HG02973 (cell line): ENCODE data around the gene CROT.
A peak's percentile ranks its signal among the peaks of the same experiment; 100 is the strongest.

Experiments
- ATAC-seq: cut with Tn5 transposase; IDR thresholded peaks from one replicate; pipeline ENCODE4 v1.9.1; 2021; ENCODE audit warnings: moderate library complexity; ENCODE audit not compliant: unreplicated experiment

The CROT gene

GRCh38 chr7:87413029-87413428 lies 67.6 kb downstream of the CROT start:
- no peak for ATAC-seq

- no peak for ATAC-seq
These were observed 68.7 kb downstream of the CROT start for GRCh38 chr7:87413951-87414793.

- ATAC-seq = no peak
These were observed 69.3 kb downstream of the CROT start for GRCh38 chr7:87414794-87415188.

GRCh38 chr7:87416682-87417587 lies 71.5 kb downstream of the CROT start:
- peak; percentile 81 for ATAC-seq

DNA sequence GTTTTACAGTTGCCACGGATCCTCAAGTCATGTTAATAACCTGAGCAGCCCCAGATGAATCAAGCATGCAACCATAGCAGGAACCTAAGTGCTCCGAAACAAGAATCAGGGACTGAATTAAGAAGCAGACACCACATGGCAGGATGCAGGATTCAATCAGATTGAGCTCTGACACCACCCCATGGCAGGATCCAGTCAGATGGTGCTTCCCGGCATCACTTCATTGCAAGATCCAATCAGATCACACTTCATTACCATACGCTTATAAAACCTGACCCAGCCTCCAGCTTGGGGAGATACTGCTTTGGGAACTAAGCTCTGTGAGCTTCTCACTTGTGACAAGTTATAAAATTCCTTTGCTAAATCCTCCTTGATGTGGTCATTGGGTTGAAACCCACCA lies 74.7 kb downstream of the CROT start:
- ATAC-seq = no peak

DNA sequence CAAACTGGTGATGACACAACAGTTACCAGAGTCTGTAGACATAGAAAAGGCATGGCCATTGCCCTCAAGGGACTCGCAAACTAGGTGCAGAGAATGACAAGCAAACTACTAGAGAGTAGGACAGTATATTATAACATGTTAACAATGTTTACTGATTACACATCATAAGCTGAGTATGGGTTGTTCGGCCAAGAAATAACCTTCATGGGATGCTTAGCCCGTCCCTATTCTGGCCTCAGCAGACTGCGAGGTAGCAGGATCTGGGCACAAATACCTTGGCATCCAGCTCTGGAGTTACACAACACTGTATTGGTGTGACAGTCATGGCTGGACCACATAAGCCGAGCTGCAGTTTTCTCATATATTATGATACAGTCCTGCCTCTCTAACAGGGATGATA lies 78.6 kb downstream of the CROT start:
- no peak for ATAC-seq

DNA sequence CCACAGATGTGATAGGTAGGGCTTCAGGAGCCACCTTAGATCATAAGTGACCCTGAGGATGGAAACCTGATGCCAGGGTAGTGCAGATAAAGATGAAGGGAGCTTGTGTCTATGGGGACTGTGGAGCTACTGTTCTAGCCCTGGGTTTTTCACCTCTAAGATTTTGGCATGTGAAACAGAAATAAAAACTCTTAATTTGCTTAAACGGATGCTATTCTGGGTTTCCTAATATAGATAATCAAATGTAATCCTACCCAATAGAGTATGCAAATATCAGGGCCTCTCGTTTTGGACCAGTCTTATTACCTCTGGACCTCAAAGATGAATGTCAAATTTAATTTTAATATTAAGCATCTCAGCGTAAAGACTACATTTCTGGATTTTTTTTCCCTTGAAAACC lies 80.7 kb downstream of the CROT start:
- ATAC-seq = no peak

DNA sequence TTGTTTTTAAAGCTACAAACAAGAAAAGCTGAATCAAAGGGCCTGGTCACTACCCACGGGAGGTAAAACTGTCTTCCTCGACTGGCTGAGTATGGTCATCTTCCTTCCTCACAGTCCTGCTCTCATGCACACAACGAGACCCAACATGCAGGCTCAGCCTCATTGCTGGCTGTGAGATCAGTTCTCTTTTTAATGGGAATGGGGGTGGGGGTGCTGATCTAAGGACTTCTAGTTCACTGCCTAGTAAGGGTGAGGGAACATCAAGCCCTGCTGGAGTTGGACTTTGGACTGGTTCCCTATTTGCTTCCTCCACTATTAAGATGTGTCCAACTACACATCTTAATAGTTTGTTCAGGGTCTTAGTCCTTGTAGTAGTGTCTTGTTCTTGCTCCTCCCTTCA lies 81.8 kb downstream of the CROT start:
- no peak for ATAC-seq

DNA sequence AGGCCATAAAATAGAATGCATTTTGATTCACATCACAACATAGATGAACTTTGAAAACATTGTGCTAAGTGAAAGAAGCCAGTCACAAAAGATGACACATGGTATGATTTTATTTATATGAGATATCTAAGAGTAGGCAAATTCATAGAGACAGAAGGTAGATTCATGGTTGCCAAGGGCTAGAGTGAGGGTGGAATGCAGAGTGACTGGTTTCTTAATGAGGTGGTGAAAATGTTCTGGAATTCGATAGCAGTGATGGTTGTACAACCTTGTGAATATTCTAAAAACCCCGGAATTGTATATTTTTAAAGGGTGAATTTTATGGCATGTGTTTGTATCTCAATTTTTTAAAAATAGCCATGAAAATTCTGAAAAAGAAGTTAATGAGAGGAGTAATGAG lies 87.1 kb downstream of the CROT start:
- ATAC-seq = no peak

GRCh38 chr7:87435546-87435945 lies 90.1 kb downstream of the CROT start:
- ATAC-seq = no peak

DNA sequence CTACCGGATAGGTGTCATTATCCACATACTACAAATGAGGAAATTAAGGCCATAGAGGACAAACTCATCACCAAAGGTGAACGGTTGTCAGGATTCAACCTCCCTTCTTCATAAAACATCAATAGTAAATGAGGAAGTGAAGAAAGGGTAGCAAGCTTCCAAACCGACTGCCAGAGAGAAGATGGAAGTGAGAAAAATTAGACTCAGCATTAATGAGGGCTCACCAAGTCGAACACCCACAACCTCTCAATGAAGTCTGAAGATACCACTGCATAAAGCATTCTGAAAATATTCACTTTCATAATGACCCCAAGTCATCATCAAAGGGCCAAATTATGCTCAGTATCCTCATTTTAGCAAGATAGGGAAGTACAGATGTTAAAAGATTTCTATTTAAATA lies 100.4 kb downstream of the CROT start:
- peak; percentile 85 for ATAC-seq

DNA sequence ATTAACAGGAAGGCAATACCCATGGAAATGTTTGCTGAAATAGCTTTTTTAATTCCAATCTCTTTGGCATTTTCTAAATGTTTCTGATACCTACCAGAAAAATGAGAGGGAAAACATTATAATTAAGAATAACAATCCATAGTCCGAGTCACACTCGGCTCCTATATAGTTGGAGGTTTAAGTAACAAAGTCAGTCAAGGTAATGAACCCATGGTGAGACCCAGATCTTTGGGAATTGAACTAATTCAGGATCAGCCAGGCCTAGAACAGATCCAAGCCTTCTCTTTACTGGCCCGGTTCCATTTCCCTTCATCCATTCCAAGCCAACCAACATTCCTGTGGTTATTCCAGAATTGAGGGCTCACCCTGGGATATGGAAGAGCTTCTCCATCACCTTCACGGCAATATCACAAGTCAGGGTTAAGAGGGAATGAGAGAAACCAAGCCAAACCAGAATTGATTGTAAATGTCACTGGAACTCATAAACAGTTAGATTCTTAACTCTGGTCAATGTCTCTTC lies 101.7 kb downstream of the CROT start:
- ATAC-seq = no peak

DNA sequence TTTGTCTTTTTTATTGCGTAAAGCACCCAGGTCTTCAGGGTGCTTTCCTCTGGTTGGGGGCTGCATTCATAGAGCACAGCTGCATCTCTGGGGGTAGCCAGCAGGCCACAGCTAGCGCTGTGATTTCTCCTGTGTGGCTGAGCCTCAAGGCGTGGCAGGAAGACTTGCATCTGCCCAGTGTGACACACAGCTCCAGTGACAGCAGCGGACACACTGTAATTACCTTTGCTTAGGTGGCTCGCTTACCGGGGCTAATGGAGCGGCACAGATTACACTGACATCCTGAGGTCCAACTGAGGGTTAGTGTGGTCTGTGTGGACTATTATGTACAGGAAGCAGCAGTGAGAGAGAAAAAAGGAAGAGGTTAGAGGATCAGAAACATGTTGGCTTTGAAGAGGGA lies 102.9 kb downstream of the CROT start:
- ATAC-seq = no peak
